COLO668 (cell line): Measurements from ENCODE around the gene UCK2.

Experiments
- DNase-seq: peaks from one replicate; lab custom pipeline; 2025; ENCODE audit not compliant: unreplicated experiment; lab: John Stamatoyannopoulos, UW

The UCK2 gene

GRCh38 chr1:165898837-165899236, 71.4 kb downstream of the UCK2 start:
- no peak for DNase-seq

GRCh38 chr1:165899461-165899941, 72.1 kb downstream of the UCK2 start:
- DNase-seq: no peak

DNA sequence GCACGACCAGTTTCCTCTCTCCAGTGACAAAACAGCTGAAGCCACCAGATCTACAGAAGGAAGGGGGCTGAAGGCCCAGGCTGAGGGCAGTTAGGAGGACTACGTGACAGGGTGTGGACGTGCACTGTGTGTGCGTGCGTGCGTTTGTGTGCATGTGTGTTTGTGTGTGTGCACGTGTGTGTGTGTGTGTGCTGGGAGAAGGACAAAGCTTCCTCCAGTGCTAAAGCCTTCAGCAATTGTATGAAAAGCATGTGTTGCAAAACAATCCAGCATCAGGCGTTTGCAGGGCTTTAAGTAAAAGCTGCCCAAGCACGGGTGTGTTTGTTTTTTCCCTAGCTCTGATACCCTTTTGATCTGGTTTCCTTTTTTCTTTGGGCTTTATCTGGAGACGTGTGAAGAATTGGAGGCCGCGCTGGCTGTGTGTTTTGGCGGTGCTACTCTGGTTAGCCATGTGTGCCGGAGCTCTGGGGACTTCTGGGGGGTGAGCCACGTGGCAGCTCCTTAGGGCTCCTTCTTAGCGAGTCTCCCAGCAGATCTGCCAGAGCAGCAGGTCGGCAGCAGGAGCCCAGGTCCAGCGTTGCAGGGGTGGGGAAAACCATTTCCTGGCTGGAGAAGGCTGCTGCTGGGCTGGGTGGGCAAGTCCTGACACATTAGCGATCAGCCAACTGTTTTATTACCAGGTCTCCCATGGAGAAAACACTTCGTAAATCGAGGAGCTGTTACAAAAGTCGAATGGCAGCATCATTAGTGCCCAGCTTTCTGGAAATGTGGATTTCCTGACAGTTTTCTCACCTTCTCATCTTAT, 73.4 kb downstream of the UCK2 start:
- no peak for DNase-seq

GRCh38 chr1:165902565-165902964, 75.2 kb downstream of the UCK2 start:
- DNase-seq: no peak

DNA sequence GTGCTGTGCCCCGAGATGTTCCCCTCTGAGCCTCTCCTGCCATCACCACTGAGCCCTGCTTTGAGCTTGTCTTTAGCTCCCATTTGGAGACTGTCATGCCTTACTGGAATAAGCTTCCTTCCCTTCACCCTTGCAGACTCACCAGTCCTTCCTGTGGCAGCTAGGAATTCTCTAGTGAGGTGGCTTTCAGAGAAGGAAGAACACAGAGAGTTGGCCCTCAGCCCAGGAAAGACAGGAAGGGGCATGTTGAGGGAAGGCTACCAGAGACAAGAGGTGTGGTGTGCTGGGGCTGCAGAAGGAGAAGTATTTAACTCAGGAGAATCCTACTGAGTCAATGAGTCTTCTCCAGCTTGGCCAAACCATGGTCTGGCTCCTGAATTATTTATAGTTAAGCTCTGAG, 76.3 kb downstream of the UCK2 start:
- DNase-seq: no peak

- no peak for DNase-seq
These were observed 77.5 kb downstream of the UCK2 start for GRCh38 chr1:165904948-165905347.

- DNase-seq: no peak
These were observed 78.4 kb downstream of the UCK2 start for GRCh38 chr1:165905853-165906252.

- DNase-seq: no peak
These were observed 79.9 kb downstream of the UCK2 start for GRCh38 chr1:165907256-165907857.

DNA sequence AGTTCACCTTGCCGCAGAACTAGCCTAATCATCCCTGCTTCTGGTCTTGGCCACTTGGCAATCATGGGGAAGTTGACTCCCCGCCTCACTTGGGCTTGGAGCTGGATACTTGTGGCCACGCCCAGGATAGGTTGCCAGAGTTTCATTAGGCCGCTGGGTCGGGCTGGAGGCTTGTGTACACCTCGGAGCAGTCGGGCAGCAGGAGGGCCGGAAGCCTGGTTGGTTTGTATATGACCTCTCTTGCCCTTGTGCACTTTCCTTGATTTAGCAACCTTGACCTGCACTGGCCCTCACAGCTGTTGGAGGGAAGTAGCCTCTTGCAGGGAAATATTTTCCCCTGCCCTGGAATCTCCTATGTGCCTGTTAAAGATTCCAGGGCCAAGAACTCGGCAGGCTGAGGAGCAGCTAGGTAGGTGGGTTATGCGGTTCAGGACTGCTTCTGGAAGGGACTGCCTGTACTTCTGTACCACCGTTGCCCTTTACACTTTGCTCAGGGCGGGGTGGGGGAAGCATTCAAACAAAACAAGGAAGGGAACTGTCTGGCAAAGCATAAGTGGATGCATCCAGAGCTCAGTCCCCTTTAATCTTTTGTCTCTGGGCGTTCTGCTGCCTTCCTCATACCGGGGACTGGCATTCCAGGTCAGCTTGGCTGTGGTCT, 83.5 kb downstream of the UCK2 start:
- no peak for DNase-seq

- no peak for DNase-seq
These were observed 84.3 kb downstream of the UCK2 start for GRCh38 chr1:165911609-165912281.

GRCh38 chr1:165912638-165913037, 85.2 kb downstream of the UCK2 start:
- no peak for DNase-seq

DNA sequence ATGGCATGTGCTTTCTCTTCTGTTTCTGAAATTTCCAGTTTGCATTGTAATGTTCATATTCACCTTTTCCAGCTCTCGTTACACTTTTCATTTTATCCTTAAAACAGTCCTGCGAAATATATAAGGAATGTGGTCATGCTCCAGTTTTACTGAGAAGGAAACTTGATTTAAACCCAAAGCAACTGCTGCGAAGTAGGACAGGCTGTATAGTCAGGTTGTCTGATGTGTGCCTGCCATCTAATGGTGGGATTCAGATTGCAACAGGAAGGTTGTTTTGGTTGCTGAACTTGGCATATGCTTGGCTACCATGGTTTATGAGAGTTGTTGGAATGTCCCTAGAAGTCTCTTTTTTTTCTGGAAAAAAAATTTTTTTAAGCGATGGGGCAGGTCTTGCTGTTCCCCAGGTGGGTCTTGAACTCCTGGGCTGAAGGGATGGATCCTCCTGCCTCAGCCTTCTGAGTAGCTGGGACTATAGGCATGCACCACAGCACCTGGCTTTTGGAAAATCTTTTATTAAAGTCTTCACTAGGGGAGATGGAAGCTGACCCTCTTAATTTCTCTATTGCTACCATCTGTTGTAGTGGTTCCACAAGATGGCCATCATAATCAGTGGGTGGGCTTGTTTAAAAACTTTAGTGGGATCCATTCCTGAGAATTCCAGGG, 86.9 kb downstream of the UCK2 start:
- DNase-seq: peak; percentile 56

GRCh38 chr1:165915480-165915879, 88.1 kb downstream of the UCK2 start:
- no peak for DNase-seq

DNA sequence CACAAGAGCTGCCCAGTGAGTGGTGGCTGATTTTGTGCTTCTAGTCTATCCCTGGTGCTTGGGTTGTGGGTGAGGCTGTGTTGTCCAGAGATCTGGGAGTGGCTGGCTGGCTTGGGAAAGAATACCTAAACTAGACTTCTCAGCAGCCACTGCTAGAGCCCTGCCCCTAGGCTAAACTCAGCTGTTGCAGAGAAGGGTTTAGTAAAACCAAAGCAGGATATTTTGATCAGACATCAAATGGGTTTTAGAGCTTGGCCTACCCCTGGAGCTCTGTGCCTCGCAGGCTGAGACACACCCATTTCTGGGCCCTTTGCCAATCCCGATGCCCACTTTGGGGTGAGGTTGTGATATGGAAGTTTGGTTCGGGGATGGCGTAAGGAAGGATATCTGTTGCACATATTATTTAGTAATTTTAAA, 88.5 kb downstream of the UCK2 start:
- no peak for DNase-seq

DNA sequence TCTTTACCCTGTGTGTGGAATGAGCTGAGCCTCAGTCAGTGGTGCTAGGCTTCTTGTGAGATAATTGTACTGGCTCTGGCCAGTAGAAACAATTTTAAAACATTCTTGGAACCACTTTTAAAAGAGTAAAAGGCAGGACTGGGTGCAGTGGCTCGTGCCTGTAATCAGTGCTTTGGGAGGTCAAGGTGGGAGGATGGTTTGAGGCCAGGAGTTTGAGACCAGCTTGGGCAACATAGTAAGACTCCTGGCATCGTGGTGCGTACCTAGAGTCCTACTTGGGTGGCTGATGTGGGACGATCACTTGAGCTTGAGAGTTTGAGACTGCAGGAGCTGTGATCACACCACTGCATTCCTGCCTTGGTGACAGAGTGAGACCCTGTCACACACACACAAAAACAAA, 89.8 kb downstream of the UCK2 start:
- no peak for DNase-seq

DNA sequence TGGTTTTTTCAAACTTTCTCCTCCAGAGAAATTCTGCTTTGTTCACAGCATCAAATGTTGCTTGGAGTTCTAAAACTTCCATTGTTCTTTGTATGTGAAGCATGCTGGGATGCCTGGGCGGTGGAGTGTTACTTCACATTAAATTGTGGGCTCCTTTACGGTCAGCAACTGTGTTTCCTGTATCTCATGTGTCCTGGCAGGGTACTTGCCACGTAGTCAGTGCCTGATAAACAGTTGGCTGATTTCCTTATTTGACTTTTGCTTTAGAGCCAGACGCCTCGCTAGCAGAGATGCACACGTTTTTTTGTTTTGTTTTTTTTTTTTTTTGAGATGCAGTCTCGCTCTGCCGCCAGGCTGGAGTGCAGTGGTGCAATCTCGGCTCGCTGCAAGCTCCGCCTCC, 96.7 kb downstream of the UCK2 start:
- no peak for DNase-seq

DNA sequence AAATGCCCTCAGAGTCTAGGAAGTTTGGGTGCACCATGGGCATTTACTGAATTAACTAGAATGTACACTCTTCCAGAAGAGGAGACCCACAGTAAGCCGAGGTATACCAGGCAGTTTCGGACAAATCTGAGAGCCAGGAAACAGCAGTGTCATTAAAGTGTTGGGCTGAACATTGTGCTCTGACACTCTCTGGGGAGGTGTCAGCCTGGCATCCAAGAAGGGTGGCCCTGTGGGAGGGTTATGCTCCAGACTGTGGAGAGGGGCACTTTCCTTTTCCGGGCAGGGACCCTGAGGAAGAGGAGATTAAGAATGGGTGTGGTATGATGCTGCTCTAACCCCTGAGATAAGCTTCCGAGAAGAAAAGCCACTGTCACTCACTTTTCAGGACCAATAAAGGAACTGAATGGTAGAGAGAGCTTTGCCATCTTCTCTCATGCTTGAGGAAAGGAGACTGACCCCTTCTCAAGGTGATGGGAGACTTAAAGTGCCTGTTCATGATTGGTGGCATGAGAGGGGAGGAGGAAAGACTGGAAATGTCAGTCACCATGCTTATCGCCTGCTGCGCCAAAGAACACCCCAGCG, 98.2 kb downstream of the UCK2 start:
- no peak for DNase-seq

- DNase-seq: no peak
These were observed 99.8 kb downstream of the UCK2 start for GRCh38 chr1:165927169-165927568.

DNA sequence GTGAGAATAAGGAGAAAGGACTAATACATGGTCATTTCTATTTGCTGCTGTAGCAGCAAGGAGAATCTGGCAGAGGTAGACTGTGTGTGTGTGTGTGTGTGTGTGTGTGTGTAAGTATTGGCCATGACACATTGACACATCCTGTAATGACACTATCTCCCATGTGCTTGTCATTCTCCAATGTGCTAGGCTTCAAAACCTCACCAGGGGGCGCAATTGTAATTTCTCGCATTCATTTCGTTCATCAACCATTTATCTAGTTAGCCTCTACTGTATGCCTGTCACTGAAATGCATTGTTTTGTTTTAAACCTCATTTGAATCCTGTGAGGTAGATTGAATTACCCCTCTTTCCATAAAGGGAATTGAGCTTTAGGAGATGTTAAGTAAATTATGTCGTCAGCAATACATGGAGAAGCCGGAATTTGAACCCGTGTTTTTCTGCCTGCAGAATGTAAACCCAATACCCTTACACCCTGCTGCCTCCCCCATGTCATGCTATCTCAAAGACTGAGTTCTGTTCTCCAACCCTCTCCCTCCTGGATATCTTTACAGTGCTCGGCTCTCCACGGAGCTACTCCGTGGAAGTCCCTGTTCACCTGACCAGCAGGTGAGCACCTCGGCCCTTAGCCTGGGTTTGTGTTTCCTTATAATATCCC, 100.8 kb downstream of the UCK2 start:
- DNase-seq: peak; percentile 35

- no peak for DNase-seq
These were observed 103.5 kb downstream of the UCK2 start for GRCh38 chr1:165930961-165931360.
